OCI-LY7 (cell line): ENCODE data around the gene PALLD. TPM values are rescaled to one million over a fixed set of nuclear protein-coding genes. Genes with fewer than 3 reads are reported as not detected.

Experiments
- BruUV-seq: library from RNA; stranded (reverse); fragments of 400-500 nt; replicated peaks from 2 replicates; lab custom pipeline; 2021; lab: Mats Ljungman, UMichigan
- CTCF ChIA-PET: fragments of 300-600 bp; sonication (Branson Sonifier 250); formaldehyde crosslinking; loops from one replicate; lab custom pipeline; 2022; ENCODE audit warnings: antibody characterized with exemption; ENCODE audit not compliant: unreplicated experiment; lab: Charles Lee
- POLR2A ChIA-PET: fragments of 300-600 bp; sonication (Branson Sonifier 250); formaldehyde crosslinking; loops from one replicate; lab custom pipeline; 2022; ENCODE audit warnings: antibody characterized with exemption; lab: Charles Lee
- DNase-seq: peaks from one replicate; pipeline ENCODE4 v3.0.0-alpha.2; 2015; ENCODE audit warnings: low spot score
- H2AFZ ChIP-seq: fragments of 200-600 bp; sonication (generic), shearing (Covaris generic); 2 replicates; pipeline ENCODE4 v1.6.1; 2014; ENCODE audit warnings: mild to moderate bottlenecking, antibody characterized with exemption, low read length, moderate library complexity
- H3K27ac ChIP-seq: fragments of 200-600 bp; sonication (generic); 2 replicates; pipeline ENCODE4 v1.5.1; 2014; ENCODE audit warnings: mixed run types, low read depth, mild to moderate bottlenecking, moderate library complexity, low read length, inconsistent platforms; ENCODE audit not compliant: poor library complexity, severe bottlenecking
- H3K36me3 ChIP-seq: fragments of 200-600 bp; sonication (generic); 2 replicates; pipeline ENCODE4 v1.6.1; 2014; ENCODE audit warnings: mild to moderate bottlenecking, antibody characterized with exemption, low read length, moderate library complexity, mixed read lengths; ENCODE audit not compliant: insufficient read depth
- H3K4me1 ChIP-seq: fragments of 200-600 bp; sonication (generic); 2 replicates; pipeline ENCODE4 v1.5.1; 2014; ENCODE audit warnings: mild to moderate bottlenecking, low read length; ENCODE audit not compliant: insufficient read depth, poor library complexity, severe bottlenecking
- H3K4me2 ChIP-seq: fragments of 200-600 bp; sonication (generic); 2 replicates; pipeline ENCODE4 v1.6.1; 2014; ENCODE audit warnings: mild to moderate bottlenecking, low read length
- H3K4me3 ChIP-seq: fragments of 200-600 bp; sonication (generic); 2 replicates; pipeline ENCODE4 v1.5.1; 2014; ENCODE audit warnings: mild to moderate bottlenecking, low read depth, low read length; ENCODE audit not compliant: poor library complexity, severe bottlenecking
- H3K79me2 ChIP-seq: fragments of 200-600 bp; sonication (generic); 2 replicates; pipeline ENCODE4 v1.6.1; 2016; ENCODE audit warnings: low read depth, mild to moderate bottlenecking, low read length, moderate library complexity, mixed read lengths; ENCODE audit not compliant: insufficient read depth
- H3K9me2 ChIP-seq: fragments of 200-600 bp; sonication (generic); 2 replicates; pipeline ENCODE4 v1.6.1; 2016; ENCODE audit warnings: mild to moderate bottlenecking, low read length, mixed read lengths; ENCODE audit not compliant: insufficient read depth
- H3K9me3 ChIP-seq: fragments of 200-600 bp; sonication (generic); 2 replicates; pipeline ENCODE4 v1.6.1; 2014; ENCODE audit warnings: mild to moderate bottlenecking, mixed run types, low read length, mixed read lengths
- H4K20me1 ChIP-seq: fragments of 200-600 bp; sonication (generic); 2 replicates; pipeline ENCODE4 v1.6.1; 2014; ENCODE audit warnings: mild to moderate bottlenecking, antibody characterized with exemption, low read length, moderate library complexity, mixed read lengths; ENCODE audit not compliant: insufficient read depth
- CTCF ChIP-seq: fragments of 200-600 bp; sonication (generic); conservative IDR thresholded peaks from 2 replicates; pipeline ENCODE4 v1.5.1; 2014; ENCODE audit warnings: mild to moderate bottlenecking, antibody characterized with exemption, low read length, moderate library complexity, mixed read lengths
- EZH2phosphoT487 ChIP-seq: fragments of 200-600 bp; sonication (generic); IDR thresholded peaks from 2 replicates; pipeline ENCODE4 v1.6.1; 2018; ENCODE audit warnings: low read depth, borderline replicate concordance, mild to moderate bottlenecking, mixed run types, antibody characterized with exemption, low read length, moderate library complexity, mixed read lengths
- intact Hi-C: fragments of 100-400 bp; cut with micrococcal nuclease; formaldehyde crosslinking; loops from one replicate; pipeline ENCODE4 v1.10.0; 2022; ENCODE audit not compliant: unreplicated experiment
- total RNA-seq, 2 experiments: library from RNA; depleted of rRNA in 1 of 2; stranded (reverse); fragments of >200 nt in 1 of 2; shearing (Covaris generic) in 1 of 2; gene quantifications; 2 replicates each; pipeline ENCODE4 v1.2.3, GENCODE V29; 2014 to 2022

The PALLD gene
- total RNA-seq, 2 experiments from 2014 or later = 0.73 to 2.8 TPM

DNA sequence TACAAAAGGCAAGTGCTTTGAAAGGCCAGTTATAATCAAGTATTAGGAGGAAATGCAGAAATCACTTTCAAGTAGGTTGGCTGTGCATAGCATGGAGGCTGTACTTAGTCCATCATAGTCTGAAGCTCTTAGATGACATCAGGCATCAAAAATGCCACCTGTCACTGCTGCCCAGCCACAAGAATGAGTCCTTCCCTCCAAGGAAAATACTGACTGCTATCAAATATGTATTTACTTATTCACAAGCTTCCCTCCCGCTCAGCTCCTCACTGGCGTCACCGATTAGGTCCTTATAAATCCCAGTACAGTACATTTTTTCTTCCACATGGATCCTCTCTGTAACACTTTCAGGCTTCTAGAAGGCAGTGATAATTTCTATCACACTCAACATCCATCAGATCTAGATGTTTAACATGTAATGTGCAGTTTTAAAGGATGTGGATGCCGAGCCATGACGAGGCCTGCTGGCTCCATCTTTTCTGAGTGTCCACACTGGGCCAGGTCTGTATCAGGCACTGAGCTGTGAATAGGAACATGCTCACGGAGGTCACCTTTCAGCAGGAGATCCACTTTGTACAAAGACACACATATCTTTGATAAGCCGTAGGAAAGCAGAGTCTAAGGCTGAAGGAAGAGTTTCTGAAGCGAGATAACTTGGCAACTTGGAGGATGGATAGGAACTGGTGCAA, 121.9 kb downstream of the PALLD start:
- Histone ChIP-seq H2AFZ (no peak overlapping the region), H3K4me1 (no peaks in the 10 kb centered on the region), H3K9me2 (no peaks in the 10 kb centered on the region), H3K9me3 (no peaks in the 10 kb centered on the region), H3K4me2 (no peak overlapping the region), H3K36me3 (no peaks in the 10 kb centered on the region), H3K27ac (no peak overlapping the region), H4K20me1 (no peaks in the 10 kb centered on the region), H3K79me2 (no peaks in the 10 kb centered on the region), H3K4me3 (no peak overlapping the region)
- POLR2A ChIA-PET = interaction anchor here (0.6 kb wide), 1 partner anchor 200 kb away, joined by 3 read pairs; no protein-coding TSS in a partner anchor
- no TSS peak for BruUV-seq
- DNase-seq = no peak
- CTCF ChIA-PET = no interaction called here
- intact Hi-C loops = no loop called here
- TF ChIP-seq EZH2phosphoT487 = no peak
- TF ChIP-seq CTCF = no peak

DNA sequence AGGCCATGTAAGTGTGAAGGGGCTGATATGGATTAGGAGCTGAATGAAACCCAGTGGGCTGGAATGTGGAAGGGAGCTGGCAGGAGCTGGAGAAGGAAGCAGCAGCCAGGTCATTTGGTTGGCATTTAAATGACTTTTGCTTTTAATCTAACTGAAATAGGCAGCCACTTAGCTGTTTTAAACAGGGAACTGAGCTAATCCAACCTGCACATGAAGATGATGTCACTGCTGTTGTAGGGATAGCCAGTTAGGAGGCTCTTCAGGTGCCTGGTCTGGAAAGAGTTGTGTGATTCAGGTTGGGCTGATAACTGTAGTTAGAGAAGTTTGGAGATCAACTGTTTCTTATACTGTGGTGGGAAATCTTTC, 122.4 kb downstream of the PALLD start:
- Histone ChIP-seq H3K4me1 (no peaks in the 10 kb centered on the region), H3K4me2 (no peak overlapping the region), H3K36me3 (no peaks in the 10 kb centered on the region), H3K9me2 (no peaks in the 10 kb centered on the region), H4K20me1 (no peaks in the 10 kb centered on the region), H2AFZ (no peak overlapping the region), H3K79me2 (no peaks in the 10 kb centered on the region), H3K27ac (no peak overlapping the region), H3K9me3 (no peaks in the 10 kb centered on the region), H3K4me3 (no peak overlapping the region)
- intact Hi-C loops = no loop called here
- no peak for TF ChIP-seq EZH2phosphoT487
- TF ChIP-seq CTCF = no peak
- BruUV-seq = no TSS peak
- POLR2A ChIA-PET = interaction anchor here (0.6 kb wide), 1 partner anchor 200 kb away, joined by 3 read pairs; no protein-coding TSS in a partner anchor
- CTCF ChIA-PET = no interaction called here
- DNase-seq = no peak

GRCh38 chr4:168621806-168622589, 125.1 kb downstream of the PALLD start:
- H3K27ac ChIP-seq = no peak overlapping the region
- no peaks in the 10 kb centered on the region for H3K4me1 ChIP-seq
- no peaks in the 10 kb centered on the region for H3K36me3 ChIP-seq
- no peaks in the 10 kb centered on the region for H4K20me1 ChIP-seq
- intact Hi-C loops = no loop called here
- BruUV-seq = no TSS peak
- DNase-seq = no peak
- H3K4me2 ChIP-seq = no peak overlapping the region
- CTCF ChIA-PET = no interaction called here
- H3K9me3 ChIP-seq = no peaks in the 10 kb centered on the region
- no peaks in the 10 kb centered on the region for H3K9me2 ChIP-seq
- POLR2A ChIA-PET = no interaction called here
- no peak for TF ChIP-seq CTCF
- no peak for TF ChIP-seq EZH2phosphoT487
- no peaks in the 10 kb centered on the region for H3K79me2 ChIP-seq
- no peak overlapping the region for H2AFZ ChIP-seq
- H3K4me3 ChIP-seq = no peak overlapping the region
